ENCODE measurements around the gene VSTM4. TPM values are rescaled to one million over a fixed set of nuclear protein-coding genes. Genes with fewer than 3 reads are reported as not detected.

Gene VSTM4
- total RNA-seq, 1 experiment from 2014 or later = 0.72 TPM

- TF ChIP-seq PRDM15 (CRISPR knock-in tag; IDR thresholded peaks at IDR 0.05) = no peak
- no peak for TF ChIP-seq ETV6 (CRISPR knock-in tag; IDR thresholded peaks at IDR 0.05)
- no peak for TF ChIP-seq NFE2L1 (CRISPR knock-in tag; IDR thresholded peaks at IDR 0.05)
- no peak for TF ChIP-seq ZMAT4 (CRISPR knock-in tag; IDR thresholded peaks at IDR 0.05)
These were observed 59.0 kb downstream of the VSTM4 start (continued) for GRCh38 chr10:49056356-49056755.

DNA sequence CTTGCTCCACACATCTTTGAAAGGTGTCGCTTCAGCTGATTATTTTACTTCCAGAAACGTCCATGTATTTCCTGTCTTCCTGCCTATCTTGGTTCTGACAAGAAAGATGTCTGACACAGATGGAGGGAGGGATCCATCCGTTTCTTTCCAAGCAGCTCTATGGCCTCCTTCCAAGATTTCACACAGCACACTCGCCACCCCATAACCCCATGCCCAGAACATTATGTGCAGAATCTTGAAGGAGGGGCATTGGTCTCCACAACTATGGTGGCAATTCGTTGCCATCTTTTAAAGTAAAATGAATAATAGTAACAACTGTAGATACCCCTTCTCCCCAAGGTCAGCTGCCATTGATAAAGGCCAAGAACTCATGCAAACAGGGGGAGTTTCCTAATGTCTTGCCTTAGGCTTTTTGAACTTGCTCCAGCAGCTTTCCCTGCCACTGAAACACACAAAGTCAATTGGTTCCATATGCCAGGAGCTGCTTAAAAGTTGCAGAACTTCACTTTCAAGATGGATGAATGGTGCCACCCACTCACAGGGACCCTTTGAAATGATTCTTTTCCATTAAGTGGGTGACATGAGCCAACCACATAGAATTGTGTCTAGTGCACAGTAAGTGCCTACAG, 60.0 kb downstream of the VSTM4 start:
- POLR2A ChIA-PET = no interaction called here
- CTCF ChIA-PET = no interaction called here
- Mint-ChIP-seq H3K4me1 (no peaks in the 10 kb centered on the region), H3K27ac (no peak overlapping the region), H3K27me3 (ENCODE audit: low read depth) (no peaks in the 10 kb centered on the region), H3K9me3 (peaks cover 12% of the 10 kb centered on the region), H3K4me3 (no peak overlapping the region), H3K36me3 (peaks cover 1% of the 10 kb centered on the region)
- TF ChIP-seq CREM (CRISPR knock-in tag; IDR thresholded peaks at IDR 0.05) (no peak), STAT6 (CRISPR knock-in tag; conservative IDR thresholded peaks at IDR 0.05; ENCODE audit: low read depth) (no peak)
- TF ChIP-seq, protein P1, sequence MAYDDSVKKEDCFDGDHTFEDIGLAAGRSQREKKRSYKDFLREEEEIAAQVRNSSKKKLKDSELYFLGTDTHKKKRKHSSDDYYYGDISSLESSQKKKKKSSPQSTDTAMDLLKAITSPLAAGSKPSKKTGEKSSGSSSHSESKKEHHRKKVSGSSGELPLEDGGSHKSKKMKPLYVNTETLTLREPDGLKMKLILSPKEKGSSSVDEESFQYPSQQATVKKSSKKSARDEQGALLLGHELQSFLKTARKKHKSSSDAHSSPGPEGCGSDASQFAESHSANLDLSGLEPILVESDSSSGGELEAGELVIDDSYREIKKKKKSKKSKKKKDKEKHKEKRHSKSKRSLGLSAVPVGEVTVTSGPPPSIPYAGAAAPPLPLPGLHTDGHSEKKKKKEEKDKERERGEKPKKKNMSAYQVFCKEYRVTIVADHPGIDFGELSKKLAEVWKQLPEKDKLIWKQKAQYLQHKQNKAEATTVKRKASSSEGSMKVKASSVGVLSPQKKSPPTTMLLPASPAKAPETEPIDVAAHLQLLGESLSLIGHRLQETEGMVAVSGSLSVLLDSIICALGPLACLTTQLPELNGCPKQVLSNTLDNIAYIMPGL (CRISPR knock-in tag; IDR thresholded peaks at IDR 0.05) = no peak
- DNase-seq (ENCODE audit: low spot score) = no peak
- no peak for ATAC-seq

DNA sequence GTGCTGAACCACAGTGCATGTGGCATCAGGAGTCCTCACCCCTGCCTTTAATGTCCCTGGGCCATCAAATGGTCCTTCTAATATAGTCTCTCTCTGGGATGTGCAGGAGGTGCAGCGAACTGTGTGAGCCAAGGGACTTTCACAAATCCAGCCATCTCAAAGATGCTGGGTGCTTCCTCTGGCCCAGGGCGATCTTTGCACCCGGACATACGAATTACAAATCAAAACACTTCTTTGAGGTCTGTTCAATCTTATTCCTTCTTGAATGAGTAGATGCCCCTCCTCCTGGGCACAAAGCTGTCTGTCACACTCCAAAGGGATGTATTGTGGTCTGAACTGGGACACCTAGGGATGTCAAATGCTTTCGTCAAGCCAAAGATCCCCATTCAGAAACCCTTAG, 60.6 kb downstream of the VSTM4 start:
- no peak overlapping the region for H3K27ac Mint-ChIP-seq
- CTCF ChIA-PET = no interaction called here

More for the DNA sequence above, 60.6 kb downstream of the VSTM4 start:
- no peak for DNase-seq (ENCODE audit: low spot score)
- no peak for ATAC-seq
- H3K9me3 Mint-ChIP-seq = peaks cover 6% of the 10 kb centered on the region
- peaks cover 3% of the 10 kb centered on the region for H3K4me1 Mint-ChIP-seq
- no peaks in the 10 kb centered on the region; the same call in 1 of the 2 replicates for H3K36me3 Mint-ChIP-seq
- no peaks in the 10 kb centered on the region for H3K27me3 Mint-ChIP-seq (ENCODE audit: low read depth)
- TF ChIP-seq, protein P2, sequence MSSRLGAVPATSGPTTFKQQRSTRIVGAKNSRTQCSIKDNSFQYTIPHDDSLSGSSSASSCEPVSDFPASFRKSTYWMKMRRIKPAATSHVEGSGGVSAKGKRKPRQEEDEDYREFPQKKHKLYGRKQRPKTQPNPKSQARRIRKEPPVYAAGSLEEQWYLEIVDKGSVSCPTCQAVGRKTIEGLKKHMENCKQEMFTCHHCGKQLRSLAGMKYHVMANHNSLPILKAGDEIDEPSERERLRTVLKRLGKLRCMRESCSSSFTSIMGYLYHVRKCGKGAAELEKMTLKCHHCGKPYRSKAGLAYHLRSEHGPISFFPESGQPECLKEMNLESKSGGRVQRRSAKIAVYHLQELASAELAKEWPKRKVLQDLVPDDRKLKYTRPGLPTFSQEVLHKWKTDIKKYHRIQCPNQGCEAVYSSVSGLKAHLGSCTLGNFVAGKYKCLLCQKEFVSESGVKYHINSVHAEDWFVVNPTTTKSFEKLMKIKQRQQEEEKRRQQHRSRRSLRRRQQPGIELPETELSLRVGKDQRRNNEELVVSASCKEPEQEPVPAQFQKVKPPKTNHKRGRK (CRISPR knock-in tag; IDR thresholded peaks at IDR 0.05; ENCODE audit: borderline replicate concordance) = no peak
- TF ChIP-seq MLX (CRISPR knock-in tag; IDR thresholded peaks at IDR 0.05) (no peak), ZNF416 (CRISPR knock-in tag; IDR thresholded peaks at IDR 0.05) (no peak), ATF3 (CRISPR knock-in tag; conservative IDR thresholded peaks at IDR 0.05) (no peak), RELA (CRISPR knock-in tag; IDR thresholded peaks at IDR 0.05; ENCODE audit: borderline replicate concordance) (no peak), NR3C1 (CRISPR knock-in tag; conservative IDR thresholded peaks at IDR 0.05; ENCODE audit: low read depth) (no peak), ZNF317 (CRISPR knock-in tag; IDR thresholded peaks at IDR 0.05; ENCODE audit: borderline replicate concordance, low read depth) (no peak), ZNF232 (CRISPR knock-in tag; IDR thresholded peaks at IDR 0.05) (no peak), NR2C2 (CRISPR knock-in tag; IDR thresholded peaks at IDR 0.05) (no peak), ZNF263 (CRISPR knock-in tag; IDR thresholded peaks at IDR 0.05; ENCODE audit: low read depth) (no peak), USF1 (CRISPR knock-in tag; IDR thresholded peaks at IDR 0.05) (no peak), JUN (CRISPR knock-in tag; IDR thresholded peaks at IDR 0.05) (no peak)
- no peak overlapping the region for H3K4me3 Mint-ChIP-seq
- POLR2A ChIA-PET = no interaction called here

Data from WTC11 (cell line).